Neural progenitor cell (in vitro differentiated cells): Measurements from ENCODE around the gene CTSD. TPM values are rescaled to one million over a fixed set of nuclear protein-coding genes. Genes with fewer than 3 reads are reported as not detected.

Experiments used
- DNase-seq: peaks from one replicate; pipeline ENCODE4 v3.0.0-alpha.2; 2016; ENCODE audit warnings: low spot score
- H2AFZ ChIP-seq: fragments of 200-600 bp; sonication (generic); replicated peaks from 2 replicates; pipeline ENCODE4 v1.6.1; 2016; ENCODE audit warnings: antibody characterized with exemption
- H3F3A ChIP-seq: fragments of 200-600 bp; sonication (generic); 2 replicates; pipeline ENCODE4 v1.6.1; 2016; ENCODE audit warnings: antibody characterized with exemption, low read depth
- H3K27ac ChIP-seq: fragments of 200-600 bp; sonication (generic); 2 replicates; pipeline ENCODE4 v1.5.1; 2016; ENCODE audit warnings: mild to moderate bottlenecking
- H3K27me3 ChIP-seq: fragments of 200-600 bp; sonication (generic); 2 replicates; pipeline ENCODE4 v1.6.1; 2016; ENCODE audit warnings: mild to moderate bottlenecking, moderate library complexity
- H3K36me3 ChIP-seq: fragments of 200-600 bp; sonication (generic); 2 replicates; pipeline ENCODE4 v1.5.1; 2016
- H3K4me1 ChIP-seq: fragments of 200-600 bp; sonication (generic); 2 replicates; pipeline ENCODE4 v1.6.1; 2016; ENCODE audit warnings: mixed run types
- H3K4me2 ChIP-seq: fragments of 200-600 bp; sonication (generic); 2 replicates; pipeline ENCODE4 v1.6.1; 2016
- H3K4me3 ChIP-seq: fragments of 200-600 bp; sonication (generic); 2 replicates; pipeline ENCODE4 v1.5.1; 2016
- H3K79me2 ChIP-seq: fragments of 200-600 bp; sonication (generic); 2 replicates; pipeline ENCODE4 v1.6.1; 2016; ENCODE audit warnings: low read depth
- H3K9ac ChIP-seq: fragments of 200-600 bp; sonication (generic); 2 replicates; pipeline ENCODE4 v1.6.1; 2016
- H3K9me3 ChIP-seq: fragments of 200-600 bp; sonication (generic); 2 replicates; pipeline ENCODE4 v1.5.1; 2016; ENCODE audit warnings: low read depth
- H4K20me1 ChIP-seq: fragments of 200-600 bp; sonication (generic); 2 replicates; pipeline ENCODE4 v1.6.1; 2016; ENCODE audit warnings: low read depth
- H3K27ac Mint-ChIP-seq: 3 replicates; pipeline ENCODE4 v1.8.0; 2021; ENCODE audit warnings: mixed read lengths
- H3K27me3 Mint-ChIP-seq: 2 replicates; pipeline ENCODE4 v1.8.0; 2022; ENCODE audit warnings: low read depth, mild to moderate bottlenecking, inconsistent platforms, moderate library complexity, mixed read lengths; ENCODE audit not compliant: insufficient read depth
- H3K36me3 Mint-ChIP-seq: 3 replicates; pipeline ENCODE4 v1.8.0; 2021; ENCODE audit warnings: mixed read lengths
- H3K4me1 Mint-ChIP-seq: 3 replicates; pipeline ENCODE4 v1.8.0; 2021; ENCODE audit warnings: mixed read lengths
- H3K4me3 Mint-ChIP-seq: 3 replicates; pipeline ENCODE4 v1.8.0; 2021; ENCODE audit warnings: mild to moderate bottlenecking, moderate library complexity, mixed read lengths
- H3K9me3 Mint-ChIP-seq: 3 replicates; pipeline ENCODE4 v1.8.0; 2020; ENCODE audit warnings: mixed read lengths
- CTCF ChIP-seq: fragments of 200-600 bp; sonication (generic); IDR thresholded peaks from 2 replicates; pipeline ENCODE4 v1.5.1; 2017; ENCODE audit warnings: antibody characterized with exemption, mild to moderate bottlenecking
- EZH2 ChIP-seq: fragments of 200-600 bp; sonication (generic); IDR thresholded peaks from 2 replicates; pipeline ENCODE4 v1.6.1; 2017; ENCODE audit warnings: antibody characterized with exemption, mild to moderate bottlenecking, moderate library complexity
- EZH2phosphoT487 ChIP-seq: fragments of 200-600 bp; sonication (generic); IDR thresholded peaks from 2 replicates; pipeline ENCODE4 v1.6.1; 2017; ENCODE audit warnings: antibody characterized with exemption
- total RNA-seq: library from RNA; depleted of rRNA; stranded (reverse); fragments of >200 nt; gene quantifications from 2 replicates; pipeline ENCODE4 v1.2.3, GENCODE V29; 2015; ENCODE audit warnings: low replicate concordance

Gene CTSD
- total RNA-seq, 1 donor from 2014 or later: 38.2 TPM

- TF ChIP-seq EZH2: no peak
- TF ChIP-seq CTCF: no peak
- no peak for TF ChIP-seq EZH2phosphoT487
- Histone ChIP-seq H3K79me2 (no peaks in the 10 kb centered on the region), H3K4me2 (no peak overlapping the region), H3K27me3 (peaks cover 7% of the 10 kb centered on the region), H2AFZ (no peak overlapping the region), H3K36me3 (no peaks in the 10 kb centered on the region), H4K20me1 (no peaks in the 10 kb centered on the region), H3K9me3 (no peaks in the 10 kb centered on the region), H3K27ac (no peak overlapping the region), H3K9ac (no peak overlapping the region), H3F3A (no peaks in the 10 kb centered on the region), H3K4me1 (peaks cover 9% of the 10 kb centered on the region), H3K4me3 (no peak overlapping the region)
- no peak for DNase-seq
- H3K4me1 Mint-ChIP-seq: peaks cover 25% of the 10 kb centered on the region
- H3K27ac Mint-ChIP-seq: no peak overlapping the region
- H3K9me3 Mint-ChIP-seq: peaks cover 17% of the 10 kb centered on the region
- no peak overlapping the region for H3K4me3 Mint-ChIP-seq
- no peaks in the 10 kb centered on the region for H3K36me3 Mint-ChIP-seq
- H3K27me3 Mint-ChIP-seq: peaks cover 4% of the 10 kb centered on the region
Observed at GRCh38 chr11:1786466-1786865, 22.7 kb upstream of the CTSD start.

GRCh38 chr11:1785749-1786413 lies 22.2 kb upstream of the CTSD start:
- Histone ChIP-seq H3K27ac (no peak overlapping the region), H2AFZ (no peak overlapping the region), H3K4me3 (no peak overlapping the region), H3K9me3 (no peaks in the 10 kb centered on the region), H4K20me1 (no peaks in the 10 kb centered on the region), H3K4me2 (no peak overlapping the region), H3K4me1 (peaks cover 9% of the 10 kb centered on the region), H3F3A (no peaks in the 10 kb centered on the region), H3K27me3 (peaks cover 4% of the 10 kb centered on the region), H3K9ac (no peak overlapping the region), H3K79me2 (no peaks in the 10 kb centered on the region), H3K36me3 (no peaks in the 10 kb centered on the region)
- H3K4me1 Mint-ChIP-seq: peaks cover 29% of the 10 kb centered on the region
- no peak overlapping the region for H3K4me3 Mint-ChIP-seq
- H3K27ac Mint-ChIP-seq: no peak overlapping the region
- no peaks in the 10 kb centered on the region for H3K36me3 Mint-ChIP-seq
- H3K27me3 Mint-ChIP-seq: peaks cover 2% of the 10 kb centered on the region
- peaks cover 17% of the 10 kb centered on the region for H3K9me3 Mint-ChIP-seq
- TF ChIP-seq CTCF (peak; percentile 7), EZH2phosphoT487 (no peak), EZH2 (no peak)
- DNase-seq: peak; percentile 51

GRCh38 chr11:1784761-1785650 lies 21.3 kb upstream of the CTSD start:
- Histone ChIP-seq H3K79me2 (no peaks in the 10 kb centered on the region), H3K9ac (no peak overlapping the region), H3F3A (no peaks in the 10 kb centered on the region), H3K36me3 (no peaks in the 10 kb centered on the region), H4K20me1 (no peaks in the 10 kb centered on the region), H3K4me1 (peaks cover 9% of the 10 kb centered on the region), H2AFZ (no peak overlapping the region), H3K27me3 (no peaks in the 10 kb centered on the region), H3K4me2 (no peak overlapping the region), H3K9me3 (no peaks in the 10 kb centered on the region), H3K27ac (no peak overlapping the region), H3K4me3 (no peak overlapping the region)
- H3K4me1 Mint-ChIP-seq: peaks cover 37% of the 10 kb centered on the region
- H3K27me3 Mint-ChIP-seq: peaks cover 2% of the 10 kb centered on the region
- TF ChIP-seq EZH2phosphoT487: no peak
- TF ChIP-seq EZH2: no peak
- TF ChIP-seq CTCF: no peak
- H3K27ac Mint-ChIP-seq: peak overlapping the region; percentile 87
- no peak overlapping the region for H3K4me3 Mint-ChIP-seq
- no peaks in the 10 kb centered on the region for H3K36me3 Mint-ChIP-seq
- DNase-seq: no peak
- peaks cover 13% of the 10 kb centered on the region for H3K9me3 Mint-ChIP-seq
